Measurements from ENCODE around the gene NTHL1.

- no peak for TF ChIP-seq CTCF (IDR thresholded peaks at IDR 0.05)
- no peak for TF ChIP-seq POLR2A (IDR thresholded peaks at IDR 0.05)
These were observed 31.1 kb upstream of the NTHL1 start for GRCh38 chr16:2078691-2079090.
